K562 (cell line): ENCODE data around the gene DARS2. TPM values are rescaled to one million over a fixed set of nuclear protein-coding genes. Genes with fewer than 3 reads are reported as not detected.

Experiments used
- CBX8 ChIP-seq: fragments of 200-600 bp; sonication (generic); IDR thresholded peaks from 2 replicates; pipeline ENCODE4 v1.6.1; 2012; ENCODE audit warnings: borderline replicate concordance, mixed run types, low read depth, mild to moderate bottlenecking, moderate library complexity, mixed read lengths, low read length, control low read depth, inconsistent platforms; ENCODE audit not compliant: poor library complexity, severe bottlenecking; ENCODE audit errors: extremely low read depth
- DLX4 ChIP-seq: fragments of 250-450 bp; sonication (Bioruptor Pico); IDR thresholded peaks from 2 replicates; pipeline ENCODE4 v1.6.1; 2021; ENCODE audit warnings: mild to moderate bottlenecking
- FIP1L1 ChIP-seq: fragments of 200-400 bp; formaldehyde crosslinking; IDR thresholded peaks from 2 replicates; pipeline ENCODE4 v1.6.1; 2018; ENCODE audit warnings: mild to moderate bottlenecking, low read depth, low read length; ENCODE audit not compliant: poor library complexity, severe bottlenecking
- GATA2 ChIP-seq: sonication (generic); formaldehyde crosslinking; IDR thresholded peaks from 2 replicates; pipeline ENCODE4 v1.4.0; 2020; ENCODE audit warnings: mild to moderate bottlenecking, missing genetic modification reagents
- MBD2 ChIP-seq: sonication (generic); IDR thresholded peaks from 2 replicates; pipeline ENCODE4 v1.6.1; 2016; ENCODE audit warnings: low read depth, borderline replicate concordance
- POLR2B ChIP-seq: fragments of 450-650 bp; IDR thresholded peaks from 2 replicates; pipeline ENCODE4 v1.6.1; 2018; ENCODE audit warnings: low read depth; ENCODE audit not compliant: partially characterized antibody
- RB1 ChIP-seq: fragments of 450-650 bp; IDR thresholded peaks from 2 replicates; pipeline ENCODE4 v1.6.1; 2017; ENCODE audit warnings: low read depth, mild to moderate bottlenecking
- RBM34 ChIP-seq: fragments of 200-400 bp; formaldehyde crosslinking; IDR thresholded peaks from 2 replicates; pipeline ENCODE4 v1.6.1; 2018; ENCODE audit warnings: low read length, borderline replicate concordance; ENCODE audit not compliant: insufficient read depth
- SRSF1 ChIP-seq: fragments of 200-400 bp; formaldehyde crosslinking; IDR thresholded peaks from 2 replicates; pipeline ENCODE4 v1.6.1; 2017; ENCODE audit warnings: mild to moderate bottlenecking, low read depth, low read length, moderate library complexity
- TBL1XR1 ChIP-seq, 2 experiments: IDR thresholded peaks; 2 replicates each; pipeline ENCODE4 v1.6.1; 2012; ENCODE audit warnings: improper control_type of control experiment in 2 of 2, low read length in 2 of 2, mild to moderate bottlenecking in 1 of 2
- TSHZ1 ChIP-seq: fragments of 250-450 bp; sonication (Bioruptor Pico); IDR thresholded peaks from 2 replicates; pipeline ENCODE4 v1.4.0; 2020; ENCODE audit warnings: mild to moderate bottlenecking, moderate library complexity
- polyA plus RNA-seq, 8 experiments: library from polyadenylated mRNA; depleted of rRNA in 4 of 8; stranded (reverse) in 5 of 8; unstranded in 3 of 8; fragments of >200 nt; fragmentation: Nextera tagmentation in 2 of 8; fragmentation: Illumina TruSeq in 1 of 8; extraction: Ambion mirVana in 2 of 8; extraction: Trizol in 1 of 8; gene quantifications; 2 replicates each; pipeline versions ENCODE4 v1.2.1 to v1.2.3, GENCODE V29; 2011 to 2014; ENCODE audit warnings: inconsistent platforms in 1 of 8, missing spikeins in 1 of 8
- total RNA-seq, 7 experiments: library from RNA; depleted of rRNA in 6 of 7; stranded (reverse); fragments of >200 nt in 6 of 7; fragmentation: Illumina TruSeq in 2 of 7; extraction: Trizol in 2 of 7; gene quantifications; 2 replicates each; pipeline versions ENCODE4 v1.2.1 to v1.2.3, GENCODE V29; 2011 to 2021; ENCODE audit warnings: low replicate concordance in 1 of 7
- TF ChIP-seq, protein P1 (sequence below), 2 experiments: fragments of 150-350 bp in 1 of 2; IDR thresholded peaks; 2 replicates each; pipeline ENCODE4 v1.6.1; 2012 to 2016; ENCODE audit warnings: low read depth in 2 of 2, low read length in 2 of 2, mild to moderate bottlenecking in 1 of 2, moderate library complexity in 1 of 2
- TF ChIP-seq, protein P2 (sequence below): fragments of 450-650 bp; IDR thresholded peaks from one replicate; pipeline ENCODE4 v1.6.1; 2018; ENCODE audit warnings: mild to moderate bottlenecking, moderate library complexity; ENCODE audit not compliant: partially characterized antibody
- TF ChIP-seq, protein P3 (sequence below): fragments of 250-450 bp; sonication (Bioruptor Pico); IDR thresholded peaks from 2 replicates; pipeline ENCODE4 v1.9.0; 2021; ENCODE audit warnings: mild to moderate bottlenecking, inconsistent platforms

The DARS2 gene
- total and polyA plus RNA-seq, 9 of the 15 experiments (the other 6 are each of a cell fraction or from before 2014, with no cell fraction given) = 36.4 to 96.7 (median 68.6) TPM

DNA sequence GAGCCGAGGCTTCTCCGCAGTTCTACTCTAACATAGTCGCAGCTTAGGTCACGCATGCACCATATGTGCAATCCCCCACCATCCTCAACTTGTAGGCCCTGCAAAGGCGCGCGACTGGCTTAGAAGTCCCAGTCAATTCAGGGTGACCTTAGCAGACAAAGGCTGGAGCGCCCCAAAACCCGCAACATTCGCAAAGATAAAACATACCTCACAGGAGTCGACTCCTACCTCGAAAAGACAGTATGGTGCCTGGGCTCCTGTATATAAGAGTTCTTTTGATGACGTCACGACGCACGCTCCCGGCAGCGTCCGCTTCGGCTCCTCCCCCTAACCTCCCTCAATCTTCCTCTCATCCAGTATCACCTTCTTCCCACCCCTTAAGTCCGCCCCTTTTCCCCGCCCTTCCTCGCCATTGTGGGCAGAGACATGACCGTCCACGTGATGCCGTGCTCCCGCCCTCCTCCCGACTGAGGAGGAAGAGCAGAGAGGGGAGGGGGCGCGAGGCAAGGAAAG is 43.3 kb downstream of the DARS2 start, which contains the start of gene GAS5 (continued):
- TF ChIP-seq MBD2 (peak; percentile 93), TBL1XR1 (IDR thresholded peaks at IDR 0.05; ENCODE audit: low read length in 2 of 2) (peak; percentile 75 to 81; a peak in 3 of 4 replicates), RBM34 (no peak), RB1 (peak; percentile 75; the same call in 1 of the 2 replicates), CBX8 (no peak), FIP1L1 (no peak), DLX4 (no peak), GATA2 (CRISPR knock-in tag) (no peak), TSHZ1 (no peak), SRSF1 (no peak), POLR2B (peak; percentile 100)
- TF ChIP-seq, protein P1, sequence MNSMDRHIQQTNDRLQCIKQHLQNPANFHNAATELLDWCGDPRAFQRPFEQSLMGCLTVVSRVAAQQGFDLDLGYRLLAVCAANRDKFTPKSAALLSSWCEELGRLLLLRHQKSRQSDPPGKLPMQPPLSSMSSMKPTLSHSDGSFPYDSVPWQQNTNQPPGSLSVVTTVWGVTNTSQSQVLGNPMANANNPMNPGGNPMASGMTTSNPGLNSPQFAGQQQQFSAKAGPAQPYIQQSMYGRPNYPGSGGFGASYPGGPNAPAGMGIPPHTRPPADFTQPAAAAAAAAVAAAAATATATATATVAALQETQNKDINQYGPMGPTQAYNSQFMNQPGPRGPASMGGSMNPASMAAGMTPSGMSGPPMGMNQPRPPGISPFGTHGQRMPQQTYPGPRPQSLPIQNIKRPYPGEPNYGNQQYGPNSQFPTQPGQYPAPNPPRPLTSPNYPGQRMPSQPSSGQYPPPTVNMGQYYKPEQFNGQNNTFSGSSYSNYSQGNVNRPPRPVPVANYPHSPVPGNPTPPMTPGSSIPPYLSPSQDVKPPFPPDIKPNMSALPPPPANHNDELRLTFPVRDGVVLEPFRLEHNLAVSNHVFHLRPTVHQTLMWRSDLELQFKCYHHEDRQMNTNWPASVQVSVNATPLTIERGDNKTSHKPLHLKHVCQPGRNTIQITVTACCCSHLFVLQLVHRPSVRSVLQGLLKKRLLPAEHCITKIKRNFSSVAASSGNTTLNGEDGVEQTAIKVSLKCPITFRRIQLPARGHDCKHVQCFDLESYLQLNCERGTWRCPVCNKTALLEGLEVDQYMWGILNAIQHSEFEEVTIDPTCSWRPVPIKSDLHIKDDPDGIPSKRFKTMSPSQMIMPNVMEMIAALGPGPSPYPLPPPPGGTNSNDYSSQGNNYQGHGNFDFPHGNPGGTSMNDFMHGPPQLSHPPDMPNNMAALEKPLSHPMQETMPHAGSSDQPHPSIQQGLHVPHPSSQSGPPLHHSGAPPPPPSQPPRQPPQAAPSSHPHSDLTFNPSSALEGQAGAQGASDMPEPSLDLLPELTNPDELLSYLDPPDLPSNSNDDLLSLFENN (IDR thresholded peaks at IDR 0.05; ENCODE audit: low read depth in 2 of 2, low read length in 2 of 2) = peak in 1 of 2 experiments; percentile 89; a peak in 2 of 4 replicates
- TF ChIP-seq, protein P2, sequence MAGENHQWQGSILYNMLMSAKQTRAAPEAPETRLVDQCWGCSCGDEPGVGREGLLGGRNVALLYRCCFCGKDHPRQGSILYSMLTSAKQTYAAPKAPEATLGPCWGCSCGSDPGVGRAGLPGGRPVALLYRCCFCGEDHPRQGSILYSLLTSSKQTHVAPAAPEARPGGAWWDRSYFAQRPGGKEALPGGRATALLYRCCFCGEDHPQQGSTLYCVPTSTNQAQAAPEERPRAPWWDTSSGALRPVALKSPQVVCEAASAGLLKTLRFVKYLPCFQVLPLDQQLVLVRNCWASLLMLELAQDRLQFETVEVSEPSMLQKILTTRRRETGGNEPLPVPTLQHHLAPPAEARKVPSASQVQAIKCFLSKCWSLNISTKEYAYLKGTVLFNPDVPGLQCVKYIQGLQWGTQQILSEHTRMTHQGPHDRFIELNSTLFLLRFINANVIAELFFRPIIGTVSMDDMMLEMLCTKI = no peak
- TF ChIP-seq, protein P3, sequence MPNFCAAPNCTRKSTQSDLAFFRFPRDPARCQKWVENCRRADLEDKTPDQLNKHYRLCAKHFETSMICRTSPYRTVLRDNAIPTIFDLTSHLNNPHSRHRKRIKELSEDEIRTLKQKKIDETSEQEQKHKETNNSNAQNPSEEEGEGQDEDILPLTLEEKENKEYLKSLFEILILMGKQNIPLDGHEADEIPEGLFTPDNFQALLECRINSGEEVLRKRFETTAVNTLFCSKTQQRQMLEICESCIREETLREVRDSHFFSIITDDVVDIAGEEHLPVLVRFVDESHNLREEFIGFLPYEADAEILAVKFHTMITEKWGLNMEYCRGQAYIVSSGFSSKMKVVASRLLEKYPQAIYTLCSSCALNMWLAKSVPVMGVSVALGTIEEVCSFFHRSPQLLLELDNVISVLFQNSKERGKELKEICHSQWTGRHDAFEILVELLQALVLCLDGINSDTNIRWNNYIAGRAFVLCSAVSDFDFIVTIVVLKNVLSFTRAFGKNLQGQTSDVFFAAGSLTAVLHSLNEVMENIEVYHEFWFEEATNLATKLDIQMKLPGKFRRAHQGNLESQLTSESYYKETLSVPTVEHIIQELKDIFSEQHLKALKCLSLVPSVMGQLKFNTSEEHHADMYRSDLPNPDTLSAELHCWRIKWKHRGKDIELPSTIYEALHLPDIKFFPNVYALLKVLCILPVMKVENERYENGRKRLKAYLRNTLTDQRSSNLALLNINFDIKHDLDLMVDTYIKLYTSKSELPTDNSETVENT (CRISPR knock-in tag) = peak; percentile 95
